ENCODE data around the gene GPR176.

Gene GPR176

GRCh38 chr15:39756806-39757522, 163.1 kb downstream of the GPR176 start:
- peak; percentile 76 for TF ChIP-seq RAD21 (IDR thresholded peaks at IDR 0.05; ENCODE audit: low read depth)
- TF ChIP-seq, protein P1, sequence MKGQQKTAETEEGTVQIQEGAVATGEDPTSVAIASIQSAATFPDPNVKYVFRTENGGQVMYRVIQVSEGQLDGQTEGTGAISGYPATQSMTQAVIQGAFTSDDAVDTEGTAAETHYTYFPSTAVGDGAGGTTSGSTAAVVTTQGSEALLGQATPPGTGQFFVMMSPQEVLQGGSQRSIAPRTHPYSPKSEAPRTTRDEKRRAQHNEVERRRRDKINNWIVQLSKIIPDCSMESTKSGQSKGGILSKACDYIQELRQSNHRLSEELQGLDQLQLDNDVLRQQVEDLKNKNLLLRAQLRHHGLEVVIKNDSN (IDR thresholded peaks at IDR 0.05), result peak; percentile 46
- no peak for TF ChIP-seq YY1 (IDR thresholded peaks at IDR 0.05; ENCODE audit: low read depth)
- TF ChIP-seq, protein P2, sequence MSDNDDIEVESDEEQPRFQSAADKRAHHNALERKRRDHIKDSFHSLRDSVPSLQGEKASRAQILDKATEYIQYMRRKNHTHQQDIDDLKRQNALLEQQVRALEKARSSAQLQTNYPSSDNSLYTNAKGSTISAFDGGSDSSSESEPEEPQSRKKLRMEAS (IDR thresholded peaks at IDR 0.05), result no peak

- TF ChIP-seq EP300 (IDR thresholded peaks at IDR 0.05; ENCODE audit: borderline replicate concordance) (no peak), REST (IDR thresholded peaks at IDR 0.05; ENCODE audit: low read depth) (no peak), CREB1 (IDR thresholded peaks at IDR 0.05; ENCODE audit: low read depth) (no peak)
- TF ChIP-seq, protein P1 (IDR thresholded peaks at IDR 0.05), result no peak
Observed at GRCh38 chr15:39752991-39753390, 167.1 kb downstream of the GPR176 start.

GRCh38 chr15:39752246-39752645, 167.8 kb downstream of the GPR176 start:
- TF ChIP-seq FOXM1 (IDR thresholded peaks at IDR 0.05; ENCODE audit: borderline replicate concordance, low read depth) (no peak), NFIC (IDR thresholded peaks at IDR 0.05) (no peak), CREB1 (IDR thresholded peaks at IDR 0.05; ENCODE audit: low read depth) (no peak), RAD21 (IDR thresholded peaks at IDR 0.05; ENCODE audit: low read depth) (no peak), ZBTB7A (IDR thresholded peaks at IDR 0.05; ENCODE audit: low read depth) (no peak), TCF12 (IDR thresholded peaks at IDR 0.05; ENCODE audit: low read depth) (no peak)
- TF ChIP-seq, protein P1 (IDR thresholded peaks at IDR 0.05), result no peak

Measured in Ishikawa (cell line).